Stimulated activated CD8-positive, alpha-beta memory T cell treated with anti-CD3 and anti-CD28 coated beads, Interleukin-7, amount 100 ng/mL, for 1 hour (primary cell): Measurements from ENCODE around the gene NDUFB7.
"Not testable (repeated sequence)": the region's sequence is repeated elsewhere in the genome, so short reads cannot be mapped to it uniquely, and the experiment has no call there.

Experiments used
- DNase-seq, 2 donors: peaks; one replicate each; pipeline ENCODE4 v3.0.0-alpha.2; 2020; ENCODE audit warnings: low read depth in 2 of 2

Gene NDUFB7

DNA sequence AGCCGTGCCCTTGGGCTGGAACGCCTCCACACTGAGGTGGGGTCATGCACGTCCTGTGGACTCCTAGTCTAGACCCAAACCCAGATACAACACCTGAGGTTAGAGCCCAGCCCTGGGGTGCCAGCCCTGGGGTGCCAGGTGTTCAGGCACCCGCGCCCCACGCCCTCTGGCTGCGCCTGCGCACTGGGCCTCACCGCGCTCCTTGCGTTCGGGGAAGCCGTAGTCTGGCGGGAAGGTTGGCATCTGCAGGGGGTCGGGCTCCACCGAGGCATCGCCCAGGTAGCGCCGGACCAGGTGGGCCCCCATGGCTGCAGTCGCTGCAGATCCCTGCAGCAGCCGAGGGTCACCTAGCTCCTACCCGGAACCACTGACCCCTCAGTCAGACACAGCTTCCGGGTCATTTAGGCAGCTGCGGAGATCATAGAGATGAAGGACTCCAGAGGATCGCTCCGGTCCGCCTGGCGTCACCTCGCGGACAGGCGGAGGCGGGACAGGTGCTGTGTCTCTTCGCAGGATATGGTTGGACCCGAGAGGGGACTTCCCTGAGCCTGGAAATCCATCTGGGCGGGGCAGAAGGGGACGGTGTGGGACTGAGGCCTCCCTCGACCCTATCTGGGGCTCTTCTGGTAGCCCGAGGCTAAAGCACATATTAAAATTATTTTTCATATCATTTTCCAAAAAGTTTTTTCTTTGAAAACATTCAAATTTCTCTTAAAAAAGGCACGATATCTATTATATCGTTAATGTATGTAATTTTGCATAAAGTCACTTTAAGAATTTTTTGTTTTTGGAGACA lies at the start of gene NDUFB7:
Gene NDUFB7, minus strand, starts transcription at position 372 of the 796 bp plus-strand sequence. Its CDS starts 66 bp downstream, at position 306.
- peak; percentile 68 to 74 for DNase-seq

DNA sequence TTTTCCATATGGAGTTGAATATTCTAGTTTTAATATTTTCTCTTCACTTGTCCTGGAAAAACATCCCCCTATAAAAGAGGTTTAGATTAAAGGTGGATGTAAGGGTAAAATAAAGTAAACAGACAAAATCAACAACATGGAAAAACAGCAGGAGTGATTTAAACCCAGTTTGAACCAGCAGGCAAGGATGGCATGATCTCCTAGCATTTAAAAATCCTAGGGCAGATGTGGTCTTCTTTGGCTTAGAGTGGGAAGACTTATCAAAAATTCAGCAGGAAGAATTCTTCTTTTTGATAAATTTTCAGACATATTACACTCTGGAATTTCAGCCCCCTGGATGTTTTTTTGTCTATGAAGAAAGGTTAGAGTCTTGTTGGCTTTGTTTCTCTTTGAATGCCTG lies 47.5 kb upstream of the NDUFB7 start:
- no peak for DNase-seq

GRCh38 chr19:14616407-14616806 lies 44.5 kb upstream of the NDUFB7 start:
- no peak for DNase-seq

DNA sequence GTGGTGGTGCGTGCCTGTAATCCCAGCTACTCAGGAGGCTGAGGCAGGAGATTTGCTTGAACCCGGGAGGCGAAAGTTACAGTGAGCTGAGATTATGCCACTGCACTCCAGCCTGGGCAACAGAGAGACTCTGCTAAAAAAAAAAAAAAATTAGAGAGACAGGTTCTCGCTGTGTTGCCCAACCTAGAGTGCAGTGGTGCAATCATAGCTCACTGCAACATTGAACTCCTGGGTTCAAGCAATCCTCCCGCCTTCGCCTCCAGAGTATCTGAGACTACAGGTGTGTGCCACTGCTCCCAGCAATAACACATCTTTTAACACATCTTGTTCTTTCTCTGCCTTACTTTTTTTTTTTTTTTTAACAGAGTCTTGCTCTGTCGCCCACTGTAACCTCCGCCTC lies 43.8 kb upstream of the NDUFB7 start:
- no peak for DNase-seq

- DNase-seq: no peak
Observed at GRCh38 chr19:14614099-14614412, 42.2 kb upstream of the NDUFB7 start.

DNA sequence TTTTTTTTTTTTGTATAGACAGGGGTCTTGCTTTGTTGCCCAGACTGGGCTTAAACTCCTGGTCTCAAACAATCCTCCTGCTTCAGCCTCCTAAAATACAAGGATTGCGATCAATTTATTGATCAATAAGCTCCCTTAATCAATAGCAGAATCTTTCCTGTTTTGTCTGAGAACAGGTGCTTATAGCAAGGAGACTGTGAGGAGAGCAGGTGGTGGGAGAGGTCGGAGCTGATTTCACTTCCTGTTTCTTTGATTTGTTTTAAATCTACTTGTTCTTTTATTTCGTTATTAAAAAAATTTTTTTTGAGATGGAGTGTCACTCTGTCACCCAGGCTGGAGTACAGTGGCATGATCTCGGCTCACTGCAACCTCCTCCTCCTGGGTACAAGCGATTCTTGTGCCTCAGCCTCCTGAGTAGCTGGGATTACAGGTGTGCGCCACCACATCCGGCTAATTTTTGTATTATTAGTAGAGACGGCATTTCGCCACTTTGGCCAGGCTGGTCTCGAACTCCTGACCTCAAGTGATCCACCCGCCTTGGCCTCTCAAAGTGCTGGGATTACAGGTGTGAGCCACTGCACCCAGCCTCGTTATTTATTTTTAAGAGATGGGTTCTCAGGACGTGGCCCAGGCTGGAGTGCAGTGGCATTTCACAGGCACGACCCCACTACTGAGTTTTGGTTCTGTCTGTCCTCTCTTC lies 41.7 kb upstream of the NDUFB7 start:
- not testable (repeated sequence) for DNase-seq

- DNase-seq: no peak
Observed at GRCh38 chr19:14612657-14613056, 40.8 kb upstream of the NDUFB7 start.

- DNase-seq: not testable (repeated sequence)
Observed at GRCh38 chr19:14612242-14612641, 40.4 kb upstream of the NDUFB7 start.

DNA sequence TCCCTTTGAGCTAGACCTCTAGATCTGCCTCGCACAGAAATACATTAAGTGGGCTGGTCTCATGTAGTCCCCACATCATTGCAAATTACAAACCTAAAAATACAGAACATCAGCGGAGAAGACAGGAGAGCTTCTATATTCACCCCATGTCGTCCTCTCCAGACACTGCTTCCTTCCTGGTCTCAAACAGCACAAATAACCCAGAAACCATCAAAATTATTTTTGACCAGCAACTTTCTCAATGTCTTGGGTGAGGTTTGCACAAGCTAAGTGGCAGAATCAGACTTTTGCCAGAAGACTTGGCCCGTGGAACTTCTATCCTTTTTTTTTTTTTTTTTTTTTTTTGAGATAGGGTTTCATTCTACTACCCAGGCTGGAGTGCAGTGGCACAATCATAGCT lies 39.2 kb upstream of the NDUFB7 start:
- DNase-seq: no peak

DNA sequence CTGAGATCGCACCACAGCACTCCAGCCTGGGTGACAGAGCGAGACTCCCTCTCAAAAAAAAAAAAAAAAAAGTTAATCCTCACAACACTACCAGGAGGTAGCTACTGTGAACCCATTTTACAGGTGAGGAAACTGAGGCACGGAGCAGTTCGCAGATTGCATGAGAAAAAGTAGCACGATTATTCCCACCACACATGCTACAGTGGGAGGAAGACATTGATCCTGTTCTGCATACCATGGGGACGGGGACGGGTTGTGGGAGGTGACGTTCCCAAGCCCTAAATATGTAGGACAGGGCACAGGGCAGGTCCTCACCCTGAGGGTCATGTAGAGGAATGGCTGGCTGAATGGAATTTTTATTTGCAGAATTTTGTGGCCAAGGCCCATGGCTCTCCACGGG lies 34.8 kb upstream of the NDUFB7 start:
- no peak for DNase-seq

DNA sequence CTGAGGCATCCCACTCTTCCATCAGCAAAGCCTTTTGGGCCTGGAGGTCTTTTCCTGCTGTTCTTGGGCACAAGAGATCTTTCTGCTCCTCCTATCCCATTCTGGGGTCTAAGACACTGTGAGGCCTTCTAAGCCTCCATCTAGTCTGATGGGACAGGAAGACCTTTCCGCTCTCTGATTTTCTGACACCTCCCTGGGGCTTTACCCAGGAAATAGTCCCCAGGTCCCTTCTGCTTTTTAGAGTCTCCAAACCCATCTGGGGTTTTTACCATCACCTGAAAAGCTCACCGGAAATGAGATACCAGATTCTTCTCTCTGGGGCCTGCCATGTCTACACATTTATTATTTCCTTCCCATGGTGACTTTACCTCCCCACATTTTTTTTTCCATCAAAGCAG lies 32.1 kb upstream of the NDUFB7 start:
- no peak for DNase-seq

DNA sequence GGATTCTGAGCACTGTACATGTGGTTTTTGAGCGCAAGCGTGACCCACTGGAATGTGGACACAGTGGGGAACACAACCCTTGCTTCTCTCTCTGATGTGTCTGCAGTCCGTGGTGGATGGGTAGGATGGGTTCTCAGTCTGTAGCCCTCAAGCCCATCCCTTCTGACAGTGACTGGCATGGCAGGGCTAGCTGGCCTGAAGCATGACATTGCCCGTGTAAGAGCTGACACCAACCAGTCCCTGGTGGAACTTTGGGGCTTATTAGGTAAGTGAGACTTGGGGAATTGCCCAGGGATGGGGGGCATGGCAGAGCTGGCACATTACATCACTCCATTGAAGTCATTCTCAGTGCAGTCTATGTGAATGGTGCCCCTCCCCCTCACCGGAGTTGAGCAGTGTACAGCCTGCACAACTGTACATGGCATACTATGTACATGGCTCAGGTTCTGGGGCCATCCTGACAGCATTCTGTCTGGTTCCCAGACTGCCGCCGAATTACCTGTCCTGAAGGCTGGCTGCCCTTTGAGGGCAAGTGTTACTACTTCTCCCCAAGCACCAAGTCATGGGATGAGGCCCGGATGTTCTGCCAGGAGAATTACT lies 27.8 kb upstream of the NDUFB7 start:
- DNase-seq: no peak

DNA sequence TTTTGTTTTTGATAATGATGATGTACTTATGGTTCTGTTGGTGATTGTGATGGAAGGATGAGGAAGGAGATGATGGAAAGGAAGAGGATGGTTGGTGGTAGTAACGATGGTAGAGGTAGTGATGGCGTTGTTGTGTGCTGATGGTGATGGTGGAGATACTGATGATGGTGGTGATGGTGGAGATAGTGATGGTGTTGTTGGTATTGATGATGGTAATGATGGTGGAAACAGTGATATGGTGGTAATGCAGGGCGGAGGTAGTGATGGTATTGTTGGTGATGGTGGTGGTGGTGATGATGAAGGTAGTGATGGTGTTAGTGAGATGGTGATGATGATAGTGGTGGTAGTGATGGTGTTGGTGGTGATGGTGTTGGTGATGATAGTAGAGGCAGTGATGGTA lies 23.7 kb upstream of the NDUFB7 start:
- no peak for DNase-seq

DNA sequence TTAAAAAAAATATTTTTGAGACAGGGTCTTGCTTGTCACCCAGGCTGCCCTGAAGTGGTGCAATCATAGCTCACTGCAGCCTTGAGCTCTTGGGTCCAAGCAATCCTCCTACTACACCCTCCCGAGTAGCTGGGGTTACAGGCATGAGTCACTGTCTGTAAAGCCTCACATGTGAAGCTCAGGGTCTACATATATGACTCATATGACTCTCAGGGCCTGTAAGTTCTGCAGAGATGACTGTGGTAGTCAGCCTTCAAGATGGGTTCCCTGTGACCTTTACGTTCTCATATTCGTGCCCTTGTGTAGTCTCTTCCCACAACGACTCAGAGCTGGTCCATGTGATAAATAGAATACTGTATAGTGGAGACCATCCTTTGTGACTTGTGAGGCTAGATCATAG lies 17.6 kb upstream of the NDUFB7 start:
- DNase-seq: not testable (repeated sequence)

GRCh38 chr19:14585187-14585586 lies 13.3 kb upstream of the NDUFB7 start:
- DNase-seq: not testable (repeated sequence)

DNA sequence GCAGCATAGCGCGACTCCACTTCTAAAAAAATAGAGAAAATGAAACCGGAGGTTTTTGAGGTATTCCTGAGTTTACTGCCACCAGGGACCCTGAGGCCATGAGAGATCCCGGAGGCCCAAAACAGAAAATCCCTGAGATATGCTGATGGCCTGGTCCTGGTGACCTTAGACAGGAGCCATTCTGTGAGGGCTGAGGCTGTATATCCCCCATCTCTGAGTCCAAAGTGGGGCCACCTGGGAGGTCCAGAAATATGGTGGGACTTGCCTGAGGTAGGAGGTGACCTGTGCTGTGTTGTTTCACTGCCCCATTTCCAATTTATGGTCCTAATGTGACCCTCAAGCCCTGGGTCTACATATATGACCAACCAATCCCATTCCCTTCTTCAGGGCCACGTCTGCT lies 12.5 kb upstream of the NDUFB7 start:
- DNase-seq: not testable (repeated sequence)

- DNase-seq: no peak
Observed at GRCh38 chr19:14582894-14583340, 11.1 kb upstream of the NDUFB7 start, which contains the start of gene CLEC17A. Gene CLEC17A, plus strand, starts transcription at chr19:14583084. Its CDS starts 77 bp downstream, at chr19:14583161.

GRCh38 chr19:14580623-14581237 lies 8.9 kb upstream of the NDUFB7 start:
- DNase-seq: no peak

GRCh38 chr19:14577885-14578427 lies 6.1 kb upstream of the NDUFB7 start:
- no peak for DNase-seq

- no peak for DNase-seq
Observed at GRCh38 chr19:14577264-14577663, 5.4 kb upstream of the NDUFB7 start.

DNA sequence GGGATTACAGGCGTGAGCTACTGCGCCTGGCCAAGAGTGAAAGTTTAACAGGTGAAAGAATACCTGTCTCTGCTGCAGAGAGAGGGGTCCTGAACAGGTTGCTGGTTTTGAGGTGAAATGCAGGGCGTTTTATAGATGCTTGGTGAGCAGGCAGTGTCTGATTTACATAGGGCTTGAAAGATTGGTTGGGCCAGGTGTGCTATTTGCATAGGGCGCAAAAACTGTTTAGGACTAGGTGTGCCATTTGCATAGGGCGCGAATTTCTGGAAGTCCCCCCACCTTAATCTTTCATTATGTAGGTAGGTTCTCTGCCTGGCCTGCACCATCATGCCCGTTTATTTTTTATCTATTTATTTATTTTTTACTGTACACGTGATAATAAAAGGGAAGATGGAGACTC lies 4.5 kb upstream of the NDUFB7 start:
- no peak for DNase-seq

- DNase-seq: no peak
Observed at GRCh38 chr19:14575428-14575980, 3.6 kb upstream of the NDUFB7 start.
